HG03378 (cell line): ENCODE measurements around the gene APOM.
A peak's percentile ranks its signal among the peaks of the same experiment; 100 is the strongest.

Experiments used
- ATAC-seq: cut with Tn5 transposase; IDR thresholded peaks from one replicate; pipeline ENCODE4 v1.9.1; 2021; ENCODE audit warnings: mild to moderate bottlenecking, moderate library complexity; ENCODE audit not compliant: unreplicated experiment

APOM gene

DNA sequence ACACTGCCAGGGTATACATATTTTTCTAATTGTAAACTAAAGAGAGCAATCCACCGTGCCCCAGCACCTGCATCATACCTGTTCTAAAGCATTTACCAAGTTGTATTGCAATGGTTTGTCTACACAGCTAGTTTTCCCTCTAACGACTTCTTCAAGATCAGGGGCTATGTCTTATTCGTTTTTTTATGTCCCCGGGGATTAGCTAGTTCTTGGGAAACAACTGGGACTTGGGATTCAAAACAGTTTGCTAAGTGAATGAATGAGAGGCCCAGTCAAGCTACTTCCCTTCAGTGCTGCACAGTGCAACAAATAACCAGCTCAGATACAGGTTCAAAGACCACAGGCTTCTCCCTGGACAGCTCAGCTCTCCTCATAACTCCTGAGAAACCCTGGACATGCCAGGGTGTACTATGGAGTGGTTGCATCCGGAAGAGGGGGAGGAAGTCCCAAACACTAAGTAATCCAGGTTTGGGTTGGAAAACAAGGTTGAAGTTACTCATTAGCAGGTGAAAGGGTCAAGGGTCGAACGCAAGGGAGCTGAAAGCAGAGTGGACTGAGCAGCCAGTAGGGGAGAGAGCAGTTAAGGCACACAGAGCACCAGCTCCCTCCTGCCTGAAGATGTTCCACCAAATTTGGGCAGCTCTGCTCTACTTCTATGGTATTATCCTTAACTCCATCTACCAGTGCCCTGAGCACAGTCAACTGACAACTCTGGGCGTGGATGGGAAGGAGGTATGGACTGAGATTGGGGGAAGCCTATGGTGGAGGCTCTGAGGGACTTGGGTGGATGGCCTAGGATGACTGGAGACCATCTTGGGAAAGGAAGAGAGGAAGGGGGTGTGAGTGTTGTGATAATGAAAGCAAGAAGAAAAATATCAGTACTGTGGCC lies at the start of gene APOM:
APOM (plus strand) TSS at position 546 of the 889 bp plus-strand sequence; CDS start at position 619, 73 bp downstream.
- no peak for ATAC-seq

DNA sequence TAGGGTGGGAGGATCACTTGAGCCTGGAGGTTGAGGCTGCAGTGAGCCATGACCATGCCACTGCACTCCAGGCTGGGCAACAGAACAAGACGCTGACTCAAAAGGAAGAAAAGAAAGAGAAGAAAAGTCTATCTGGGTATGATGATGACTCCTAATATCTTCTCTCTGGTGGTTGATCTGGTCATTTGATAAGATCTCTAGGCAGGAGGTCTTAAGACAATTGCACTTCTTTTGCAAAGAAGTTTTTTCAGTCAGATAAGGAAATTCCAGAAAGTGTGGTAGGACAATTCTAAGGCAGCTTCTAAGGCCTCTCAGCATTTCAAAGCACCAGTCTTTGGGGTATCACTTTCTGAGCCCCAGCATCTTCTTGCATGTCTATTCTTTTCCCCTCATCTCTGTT lies 48.4 kb upstream of the APOM start:
- ATAC-seq, result no peak

DNA sequence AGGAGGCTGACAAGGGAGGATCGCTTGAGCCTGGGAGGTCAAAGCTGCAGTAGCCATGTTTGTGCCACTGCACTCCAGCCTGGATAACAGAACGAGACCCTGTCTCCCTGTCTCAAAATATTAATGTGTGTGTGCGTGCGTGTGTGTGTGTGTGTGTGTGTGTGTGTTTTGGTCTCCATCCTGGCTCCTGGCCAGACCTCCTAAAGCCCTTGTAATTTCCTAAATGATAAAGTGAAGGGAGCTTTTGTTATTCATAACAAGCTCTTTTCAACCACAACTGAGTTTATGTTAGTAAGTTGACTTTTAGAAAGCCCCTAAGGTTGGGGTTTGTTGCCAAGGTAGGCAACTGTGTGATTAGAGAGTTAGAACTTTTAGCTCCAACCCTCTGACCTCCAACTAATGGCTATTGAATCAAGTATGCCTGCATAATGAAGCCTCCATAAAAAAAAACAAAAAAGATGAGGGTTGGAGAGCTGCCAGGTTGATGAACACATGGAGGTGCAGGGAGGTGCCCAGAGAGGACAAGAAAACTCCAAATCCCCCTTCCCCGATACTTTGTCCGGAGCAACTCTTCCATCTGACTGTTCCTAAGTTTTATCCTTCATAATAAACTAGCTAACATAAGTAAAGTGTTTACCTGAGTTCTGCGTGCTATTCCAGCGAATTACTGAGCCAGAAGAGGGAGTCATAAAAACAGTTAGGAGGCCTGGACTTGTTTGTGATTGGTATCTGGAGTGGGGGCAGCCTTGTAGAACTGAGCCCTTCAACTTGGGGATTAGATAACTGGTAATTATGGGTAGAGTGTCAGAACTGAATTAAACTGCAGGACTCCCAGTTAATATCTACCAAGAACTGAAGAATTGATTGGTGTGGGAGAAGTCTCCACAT lies 45.9 kb upstream of the APOM start:
- no peak for ATAC-seq

DNA sequence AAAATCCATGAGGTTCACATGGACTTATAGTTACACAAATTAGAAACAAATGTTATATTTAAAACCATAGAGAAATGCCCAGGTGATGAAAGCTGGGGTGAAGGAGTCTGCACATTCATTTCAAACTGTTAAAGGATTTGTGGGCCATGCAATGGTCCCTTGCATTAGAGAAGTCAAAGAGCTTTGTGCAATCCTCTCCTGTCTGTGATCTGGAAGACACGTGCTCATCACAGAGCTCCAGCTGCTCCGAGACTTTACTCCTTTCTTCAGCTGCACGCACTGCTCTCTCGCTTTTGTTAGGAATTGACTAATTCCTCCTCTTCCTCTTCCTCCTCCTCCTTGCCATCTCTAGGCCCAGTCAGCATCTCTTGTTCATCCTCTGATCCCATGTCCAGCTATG lies 44.7 kb upstream of the APOM start:
- no peak for ATAC-seq

DNA sequence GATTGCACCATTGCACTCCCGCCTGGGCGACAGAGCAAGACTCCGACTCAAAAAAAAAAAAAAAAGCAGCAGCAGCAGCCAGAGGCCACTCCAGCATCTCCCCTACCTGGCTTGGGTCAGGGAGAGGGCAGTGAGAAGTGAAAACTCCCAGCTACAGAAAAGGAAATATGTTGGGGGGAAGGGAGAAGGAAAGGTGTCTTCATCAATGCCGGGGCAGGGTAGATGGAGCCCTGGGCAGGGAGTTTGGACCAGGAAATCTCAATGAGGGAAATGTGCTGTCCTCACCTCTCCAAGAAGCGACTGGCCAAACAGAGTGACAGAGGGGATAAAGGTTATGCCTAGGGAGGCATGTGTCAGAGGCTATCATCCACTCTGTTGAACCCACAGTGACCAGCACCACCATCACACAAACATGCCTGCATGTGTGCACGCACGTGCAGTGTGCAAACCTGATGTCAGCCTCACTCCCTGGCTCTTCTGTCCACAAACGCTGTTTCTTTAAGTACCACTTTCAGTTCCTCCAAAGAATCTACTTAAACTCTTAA lies 41.5 kb upstream of the APOM start:
- no peak for ATAC-seq

DNA sequence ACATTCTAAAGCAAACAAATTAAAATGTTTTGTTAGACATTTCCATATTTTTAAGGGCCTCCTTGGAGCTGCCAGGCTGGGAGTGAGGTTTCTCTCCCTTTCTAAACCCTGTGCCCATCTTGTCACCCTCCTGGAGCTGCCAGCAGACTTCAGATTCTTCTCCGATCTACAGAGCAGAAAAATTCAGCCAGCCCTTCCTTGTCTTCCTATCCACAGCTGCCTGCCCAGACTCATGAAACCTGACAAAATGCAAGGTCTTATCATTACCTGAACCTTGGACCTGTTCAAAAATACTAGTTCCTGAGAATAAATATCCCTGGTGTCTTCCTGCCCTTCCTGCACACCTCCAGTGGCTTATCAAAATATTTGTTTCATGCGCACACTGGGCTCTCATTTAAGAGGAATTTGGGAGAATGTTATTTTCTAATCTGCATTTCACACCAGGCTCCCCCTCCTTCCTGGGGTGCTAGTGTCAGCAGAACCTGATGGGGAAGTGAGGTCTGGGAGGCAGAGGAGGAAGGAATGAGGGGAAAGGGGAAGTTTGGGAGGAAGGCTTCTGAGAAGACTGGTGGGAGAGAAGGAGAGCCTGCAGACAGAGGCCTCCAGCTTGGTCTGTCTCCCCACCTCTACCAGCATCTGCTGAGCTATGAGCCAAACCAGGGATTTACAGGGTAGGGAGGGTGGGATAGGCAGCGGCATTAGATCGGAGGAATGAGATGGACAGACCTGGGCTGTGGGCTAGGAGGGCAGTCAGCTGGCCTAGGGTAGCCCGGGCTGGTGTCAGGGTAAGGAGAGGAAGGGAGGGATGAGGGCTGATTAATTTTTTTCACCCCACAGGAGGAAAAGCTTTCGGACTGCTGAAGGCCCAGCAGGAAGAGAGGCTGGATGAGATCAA lies 40.8 kb upstream of the APOM start, which contains the start of gene AIF1:
AIF1 (plus strand) TSS at position 551 of the 895 bp plus-strand sequence; CDS start at position 647, 96 bp downstream.
- no peak for ATAC-seq

DNA sequence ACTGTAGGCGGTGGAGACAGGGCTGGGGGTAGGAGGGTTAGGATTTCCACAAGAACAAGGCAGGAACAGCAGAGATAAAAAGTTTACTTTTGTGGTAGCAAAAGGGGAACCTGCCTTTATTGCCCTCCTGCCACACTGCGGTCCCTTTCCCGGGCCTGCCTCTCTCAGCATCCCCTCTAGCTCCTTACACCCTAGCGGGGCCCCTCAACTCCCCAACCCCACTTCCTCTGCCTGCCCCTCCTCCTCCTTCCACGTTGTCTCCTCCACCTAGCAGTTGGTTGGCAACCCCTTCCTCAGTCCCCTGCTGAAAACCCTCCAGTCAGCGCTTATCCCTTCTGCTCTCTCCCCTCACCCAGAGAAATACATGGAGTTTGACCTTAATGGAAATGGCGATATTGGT lies 39.9 kb upstream of the APOM start:
- ATAC-seq, result no peak

DNA sequence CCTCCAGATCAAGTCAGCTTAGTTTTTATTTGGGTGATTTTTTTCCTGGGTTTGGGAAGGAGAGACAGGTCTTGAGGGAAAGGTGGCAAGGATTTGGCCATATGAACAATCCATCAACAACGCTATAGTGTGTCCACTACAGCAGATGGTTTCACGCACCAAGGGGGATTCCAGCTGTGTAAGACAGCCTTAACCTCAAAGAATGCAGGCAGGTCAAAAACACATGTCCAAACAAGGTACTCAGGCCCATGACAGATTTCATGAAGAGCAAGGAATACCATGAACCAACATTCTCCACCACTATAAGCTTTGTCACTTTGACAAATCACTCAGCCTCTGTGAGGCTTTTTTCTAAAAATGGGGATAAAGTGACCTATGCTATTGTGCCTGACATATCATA lies 38.7 kb upstream of the APOM start:
- no peak for ATAC-seq

DNA sequence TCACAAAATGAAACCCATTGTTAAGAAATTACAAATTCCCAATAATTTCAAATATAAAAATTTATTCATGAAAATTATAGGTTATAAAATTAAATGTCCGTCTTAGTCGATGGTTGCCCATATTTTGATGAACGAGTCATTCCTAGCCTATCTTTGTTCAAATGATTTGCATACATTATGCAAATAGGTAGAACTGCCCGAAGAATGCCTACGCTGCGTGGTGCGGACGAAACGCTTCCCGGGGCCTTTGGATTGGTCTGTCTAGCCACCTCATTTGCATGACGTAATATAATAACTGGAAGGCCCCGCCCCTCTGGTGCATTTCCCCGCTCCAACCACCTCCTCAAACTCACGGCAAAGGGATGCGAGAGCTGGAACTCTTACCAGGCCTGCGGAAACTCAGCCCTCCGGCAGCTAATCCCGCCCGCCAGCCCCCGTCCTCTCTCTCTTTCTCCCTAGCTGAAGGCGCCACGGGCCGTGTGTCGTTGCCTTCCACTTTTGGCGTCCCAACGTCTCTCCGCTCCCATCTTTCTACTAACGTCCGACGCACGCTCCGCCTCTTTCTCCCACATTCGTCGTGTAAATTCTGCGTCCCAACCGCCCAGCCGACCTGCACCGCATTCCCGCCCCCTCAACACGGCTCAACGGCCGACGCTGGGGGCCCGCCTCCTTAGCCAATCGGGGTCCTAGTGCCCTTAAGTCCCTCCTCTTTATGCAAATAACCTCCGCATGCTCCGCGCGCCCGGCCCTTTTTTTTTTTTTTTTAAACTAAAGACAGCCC lies 35.7 kb upstream of the APOM start:
- peak; percentile 55 for ATAC-seq

DNA sequence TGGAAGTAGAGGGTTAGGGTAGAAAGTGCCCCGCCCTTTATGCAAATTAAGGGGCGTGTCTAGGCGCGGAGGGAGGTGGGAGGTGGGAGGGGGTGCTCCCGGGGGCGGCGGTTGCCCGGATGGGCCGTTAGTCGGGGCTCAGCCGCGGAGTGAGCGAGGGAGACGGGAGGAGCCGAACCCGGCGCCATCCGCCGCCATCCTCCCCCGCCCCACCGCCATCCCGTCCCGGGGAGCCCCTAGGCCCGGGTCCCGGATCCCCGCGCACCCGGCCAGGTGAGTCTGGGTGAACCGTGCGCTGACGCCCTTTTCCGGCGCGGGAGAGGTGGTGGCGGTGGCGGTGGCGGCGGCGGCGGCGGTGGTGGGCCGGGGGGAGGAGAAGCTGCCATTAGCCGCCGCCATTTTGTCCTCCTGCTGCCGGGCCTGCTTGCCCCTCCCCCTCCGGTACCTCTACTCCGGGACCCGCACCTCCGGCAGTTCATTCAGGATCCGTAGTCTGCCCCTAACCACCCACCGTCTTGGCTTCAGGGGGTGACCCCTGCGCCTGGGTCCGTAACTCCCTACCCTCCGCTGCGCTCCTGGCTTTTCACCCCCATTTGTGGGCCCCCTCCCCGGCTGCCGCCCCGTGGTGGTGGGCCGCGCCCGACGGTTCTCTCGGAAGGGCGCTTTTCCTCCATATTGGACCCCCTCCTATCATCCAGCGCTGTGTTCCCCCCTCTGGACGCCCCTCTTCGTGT lies 34.9 kb upstream of the APOM start, which contains the start of gene PRRC2A:
PRRC2A (plus strand) TSS at position 130 of the 734 bp plus-strand sequence. CDS start 2,075 bp downstream, outside the sequence.
- peak; percentile 19 for ATAC-seq

DNA sequence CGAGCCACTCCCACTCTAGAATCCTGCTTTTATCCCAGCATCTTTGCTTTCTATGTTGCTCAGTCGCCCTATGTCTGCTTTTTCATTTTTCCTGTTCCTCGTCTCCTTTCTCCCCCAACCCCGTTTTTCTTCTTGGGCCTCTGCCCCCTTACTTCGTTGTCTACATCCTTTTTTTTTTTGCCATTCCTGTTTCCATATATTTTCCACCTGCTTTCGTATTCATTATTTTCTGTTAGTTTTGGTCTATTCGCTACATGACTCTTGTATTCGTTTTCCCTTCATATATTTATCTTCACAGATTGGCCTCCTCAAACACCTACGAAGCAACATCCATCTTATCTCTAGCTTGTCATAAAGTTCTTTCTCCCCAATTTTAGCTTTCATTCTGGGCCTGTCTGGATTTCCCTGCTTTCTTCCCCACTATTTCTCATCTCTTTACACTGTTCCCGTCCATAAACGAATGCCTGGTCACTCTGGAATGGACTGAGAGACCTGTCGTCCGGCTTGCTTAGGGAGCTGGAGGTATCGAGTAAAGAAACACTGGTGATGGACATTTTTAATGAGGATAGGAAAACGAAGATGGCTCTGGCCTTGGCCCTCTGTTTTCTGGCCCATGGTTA lies 34.3 kb upstream of the APOM start:
- ATAC-seq, result no peak

DNA sequence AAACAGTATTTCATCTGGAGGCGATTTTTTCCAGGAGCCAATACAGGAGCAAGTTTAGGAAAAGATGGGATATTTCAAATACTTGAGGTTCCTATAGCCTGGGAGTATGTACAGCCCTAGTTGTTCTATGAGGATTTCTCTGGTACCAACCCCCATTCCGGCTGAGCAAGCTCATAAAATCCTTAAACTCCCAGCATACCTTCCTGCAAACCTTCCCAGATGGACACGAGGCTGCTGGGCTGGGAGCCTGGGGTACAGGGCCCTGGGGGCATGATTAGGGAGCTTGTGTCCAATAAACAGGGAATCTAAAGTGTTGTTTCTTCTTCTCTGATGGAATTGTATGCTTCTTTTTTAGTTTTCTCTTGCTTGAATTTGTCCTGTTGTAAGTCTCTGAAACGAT lies 33.7 kb upstream of the APOM start:
- no peak for ATAC-seq

DNA sequence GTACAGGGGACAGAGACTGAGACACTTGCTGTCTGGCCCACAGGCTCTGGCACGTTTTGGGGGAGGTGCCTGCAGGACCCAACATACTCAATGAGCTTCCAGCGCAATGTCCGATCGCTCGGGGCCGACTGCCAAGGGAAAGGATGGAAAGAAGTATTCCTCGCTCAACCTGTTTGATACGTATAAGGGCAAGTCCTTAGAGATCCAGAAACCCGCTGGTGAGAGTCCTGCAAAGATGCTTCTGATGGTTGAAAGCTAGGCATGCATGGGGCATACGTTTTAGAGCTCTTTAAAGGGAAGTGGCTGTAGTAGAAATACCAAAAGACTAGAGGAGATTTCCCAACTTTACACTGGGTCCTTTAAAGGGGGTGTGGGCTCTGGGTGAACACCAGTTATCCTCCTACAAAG lies 33.0 kb upstream of the APOM start:
- ATAC-seq, result no peak

DNA sequence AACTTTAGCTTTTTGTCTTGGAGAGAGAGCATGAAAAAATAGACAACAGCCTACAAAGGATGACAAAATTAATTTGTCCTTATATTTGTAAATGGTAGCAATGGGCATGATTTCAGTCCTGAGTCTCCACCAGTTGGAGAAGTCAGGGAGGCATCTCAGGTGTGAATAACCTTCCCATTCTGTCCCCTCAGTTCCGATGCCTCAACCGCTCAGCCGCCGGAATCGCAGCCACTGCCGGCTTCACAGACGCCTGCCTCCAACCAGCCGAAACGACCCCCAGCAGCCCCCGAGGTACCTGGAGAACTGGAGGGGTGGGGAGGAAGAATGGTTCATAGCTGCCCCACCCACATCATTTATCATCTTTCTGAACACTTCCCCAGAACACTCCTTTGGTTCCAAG lies 31.6 kb upstream of the APOM start:
- no peak for ATAC-seq

DNA sequence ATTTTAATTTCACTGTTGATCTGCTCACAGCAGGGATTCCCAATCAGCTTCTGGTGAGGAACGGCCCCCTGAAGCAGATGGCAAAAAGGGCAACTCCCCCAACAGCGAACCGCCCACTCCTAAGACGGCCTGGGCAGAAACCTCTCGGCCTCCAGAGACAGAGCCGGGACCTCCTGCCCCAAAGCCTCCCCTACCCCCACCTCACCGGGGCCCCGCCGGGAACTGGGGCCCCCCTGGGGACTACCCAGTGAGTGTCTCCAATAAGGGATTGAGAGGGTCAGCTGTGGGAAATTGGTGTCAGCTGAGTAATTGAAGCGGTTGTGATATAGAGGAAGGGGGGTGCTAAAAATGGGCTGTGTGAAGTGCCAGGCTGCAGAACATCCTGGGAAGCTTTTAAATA lies 28.7 kb upstream of the APOM start:
- no peak for ATAC-seq

DNA sequence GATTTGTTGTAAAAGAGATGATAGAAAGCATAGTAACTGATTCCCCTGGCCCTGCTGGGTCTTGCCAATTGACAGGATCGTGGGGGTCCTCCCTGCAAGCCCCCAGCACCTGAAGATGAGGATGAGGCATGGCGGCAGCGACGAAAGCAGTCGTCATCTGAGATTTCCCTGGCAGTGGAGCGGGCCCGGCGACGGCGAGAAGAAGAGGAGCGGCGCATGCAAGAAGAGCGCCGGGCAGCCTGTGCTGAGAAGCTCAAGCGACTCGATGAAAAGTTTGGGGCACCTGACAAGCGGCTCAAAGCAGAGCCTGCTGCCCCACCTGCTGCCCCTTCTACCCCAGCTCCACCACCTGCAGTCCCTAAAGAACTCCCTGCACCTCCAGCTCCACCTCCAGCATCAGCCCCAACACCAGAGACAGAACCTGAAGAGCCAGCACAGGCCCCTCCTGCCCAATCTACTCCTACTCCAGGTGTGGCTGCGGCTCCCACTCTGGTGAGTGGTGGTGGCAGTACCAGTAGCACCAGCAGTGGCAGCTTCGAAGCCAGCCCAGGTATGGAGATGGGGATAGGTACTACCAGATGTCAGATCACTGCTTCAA lies 27.9 kb upstream of the APOM start:
- ATAC-seq, result no peak

DNA sequence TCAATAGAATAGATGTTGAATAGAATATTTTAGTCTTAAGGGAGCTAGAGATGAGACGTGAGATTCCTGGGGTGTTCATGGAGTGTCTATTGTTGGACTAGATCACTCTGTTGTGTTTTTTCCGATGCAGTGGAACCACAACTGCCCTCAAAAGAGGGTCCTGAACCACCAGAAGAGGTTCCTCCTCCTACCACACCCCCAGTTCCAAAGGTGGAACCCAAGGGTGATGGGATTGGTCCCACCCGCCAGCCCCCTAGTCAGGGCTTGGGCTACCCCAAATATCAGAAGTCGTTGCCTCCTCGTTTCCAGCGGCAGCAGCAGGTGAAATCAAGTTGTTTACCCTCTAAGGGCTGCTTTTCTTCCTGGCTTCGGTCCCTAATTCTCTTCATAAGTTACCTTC lies 26.7 kb upstream of the APOM start:
- no peak for ATAC-seq
